Stimulated activated CD8-positive, alpha-beta memory T cell treated with anti-CD3 and anti-CD28 coated beads, Interleukin-7, amount 100 ng/mL, for 48 hours (primary cell): ENCODE data around the gene SAPCD2.

Experiments used
- DNase-seq, 2 donors: peaks; one replicate each; pipeline ENCODE4 v3.0.0-alpha.2; 2020; ENCODE audit warnings: low read depth in 1 of 2; ENCODE audit errors: extremely low read depth in 1 of 2

The SAPCD2 gene

DNA sequence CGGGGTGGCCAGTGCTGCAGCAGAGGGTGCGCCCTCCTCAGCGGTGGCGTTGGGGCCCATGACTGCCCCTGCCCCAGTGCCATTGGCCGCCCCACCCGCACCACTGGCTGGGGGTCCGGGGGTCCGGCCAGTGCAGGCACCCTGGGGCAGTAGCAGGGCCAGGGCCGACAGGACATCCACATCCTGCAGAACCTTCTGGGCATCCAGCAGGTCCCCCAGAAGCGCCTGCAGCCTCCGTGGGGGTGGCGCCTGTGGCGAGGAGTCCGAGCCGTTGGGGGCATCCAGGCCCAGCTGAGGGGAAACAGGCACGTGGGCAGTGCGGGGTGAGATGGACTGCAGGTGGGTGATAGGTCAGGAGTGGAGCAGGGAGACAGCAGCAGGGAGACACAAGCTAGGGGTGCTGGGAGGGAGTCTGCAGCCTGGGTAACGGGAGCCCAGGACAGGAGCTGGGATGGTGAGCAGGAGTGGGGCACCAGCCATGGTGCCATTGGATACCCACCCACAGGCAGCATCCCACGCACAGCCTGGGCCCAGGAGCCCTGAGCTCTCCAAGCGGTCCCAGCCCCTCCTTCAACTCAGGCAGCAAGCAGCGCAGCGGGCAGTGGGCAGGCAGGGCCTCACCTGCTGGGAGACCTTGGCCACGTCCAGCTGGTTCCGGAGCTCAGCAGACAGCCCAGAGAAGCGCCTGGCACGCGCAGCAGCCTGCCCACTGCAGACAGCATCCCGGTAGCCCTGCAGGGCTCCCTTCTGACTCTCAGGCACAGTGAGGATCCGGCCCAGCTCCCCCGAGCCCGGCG is 49.4 kb downstream of the SAPCD2 start:
- no peak for DNase-seq

- no peak for DNase-seq
Measured at GRCh38 chr9:137019891-137020683, 50.3 kb downstream of the SAPCD2 start.

- DNase-seq: no peak
Measured at GRCh38 chr9:137018761-137019559, 51.4 kb downstream of the SAPCD2 start.

DNA sequence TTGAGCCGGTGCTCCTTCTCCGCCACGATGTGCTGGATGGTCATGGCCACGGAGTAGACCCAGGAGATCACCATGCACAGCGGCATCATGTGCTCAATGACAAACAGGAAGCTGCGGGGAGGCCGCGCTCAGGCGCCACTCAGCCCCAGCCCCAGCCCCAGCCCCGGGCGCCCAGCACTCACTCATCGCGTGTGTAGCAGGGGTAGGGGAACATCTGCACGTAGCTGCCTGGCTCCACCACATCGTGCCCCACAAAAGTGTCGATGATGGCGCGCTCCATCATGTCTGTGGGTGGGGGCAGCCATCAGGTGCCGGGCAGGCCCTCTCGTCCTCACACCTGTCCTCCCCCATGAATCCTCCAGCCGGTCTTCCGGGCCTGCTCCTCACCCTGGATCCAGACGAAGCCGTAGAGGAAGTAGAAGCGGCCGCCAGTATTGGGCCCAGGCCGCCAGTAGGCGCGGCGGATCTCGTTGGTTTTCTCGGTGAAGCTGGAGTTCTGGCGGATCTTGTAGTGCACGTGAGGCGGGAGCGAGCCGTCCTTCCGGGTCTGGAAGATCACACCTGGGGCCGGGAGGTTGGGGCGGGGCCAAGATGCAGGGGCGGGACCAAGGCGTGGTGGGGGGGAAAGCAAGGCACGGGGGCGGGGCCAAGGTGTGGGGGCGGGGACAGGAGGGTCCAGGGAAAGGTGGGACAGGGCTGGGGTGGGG is 52.4 kb downstream of the SAPCD2 start:
- no peak for DNase-seq

- no peak for DNase-seq
Measured at GRCh38 chr9:137017071-137017470, 53.3 kb downstream of the SAPCD2 start.

DNA sequence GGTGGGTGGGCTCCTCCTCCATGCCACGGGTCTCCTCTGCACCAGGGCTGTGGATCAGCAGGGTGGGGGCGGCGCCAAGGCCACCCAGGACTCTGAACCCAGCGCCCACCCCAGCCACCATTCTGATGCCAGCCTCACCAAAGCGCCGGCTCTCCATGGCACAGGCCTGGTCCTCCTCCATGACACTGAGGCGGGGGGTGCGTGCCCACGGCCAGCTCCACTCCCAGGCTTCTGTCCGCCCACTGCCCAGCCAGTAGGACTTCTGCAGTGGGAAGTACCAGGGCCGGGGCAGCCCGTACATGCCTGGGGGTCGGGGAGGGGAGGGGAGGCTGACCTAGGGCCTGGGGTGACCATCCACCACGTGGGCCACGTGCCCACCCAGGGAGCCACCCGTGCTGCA is 53.9 kb downstream of the SAPCD2 start:
- no peak for DNase-seq

DNA sequence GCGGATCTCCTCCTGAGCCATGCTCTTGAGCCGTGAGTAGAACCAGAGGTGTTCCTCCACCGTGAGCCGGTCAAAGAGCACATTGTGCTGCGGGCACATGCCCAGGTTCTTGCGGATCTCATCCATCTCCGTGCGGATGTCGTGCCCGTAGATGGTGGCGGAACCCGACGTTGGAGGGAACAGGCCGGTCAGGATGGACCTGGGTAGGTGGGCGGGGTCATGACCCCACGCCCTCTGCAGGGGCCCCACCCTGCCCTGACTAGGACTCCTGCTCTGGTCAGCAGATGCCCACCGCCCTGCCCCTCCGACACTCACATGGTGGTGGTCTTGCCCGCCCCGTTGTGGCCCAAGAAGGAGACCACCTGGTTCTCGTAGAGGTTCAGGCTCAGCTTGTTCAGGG is 54.4 kb downstream of the SAPCD2 start:
- no peak for DNase-seq

GRCh38 chr9:137015540-137015930 is 54.8 kb downstream of the SAPCD2 start:
- DNase-seq: no peak

DNA sequence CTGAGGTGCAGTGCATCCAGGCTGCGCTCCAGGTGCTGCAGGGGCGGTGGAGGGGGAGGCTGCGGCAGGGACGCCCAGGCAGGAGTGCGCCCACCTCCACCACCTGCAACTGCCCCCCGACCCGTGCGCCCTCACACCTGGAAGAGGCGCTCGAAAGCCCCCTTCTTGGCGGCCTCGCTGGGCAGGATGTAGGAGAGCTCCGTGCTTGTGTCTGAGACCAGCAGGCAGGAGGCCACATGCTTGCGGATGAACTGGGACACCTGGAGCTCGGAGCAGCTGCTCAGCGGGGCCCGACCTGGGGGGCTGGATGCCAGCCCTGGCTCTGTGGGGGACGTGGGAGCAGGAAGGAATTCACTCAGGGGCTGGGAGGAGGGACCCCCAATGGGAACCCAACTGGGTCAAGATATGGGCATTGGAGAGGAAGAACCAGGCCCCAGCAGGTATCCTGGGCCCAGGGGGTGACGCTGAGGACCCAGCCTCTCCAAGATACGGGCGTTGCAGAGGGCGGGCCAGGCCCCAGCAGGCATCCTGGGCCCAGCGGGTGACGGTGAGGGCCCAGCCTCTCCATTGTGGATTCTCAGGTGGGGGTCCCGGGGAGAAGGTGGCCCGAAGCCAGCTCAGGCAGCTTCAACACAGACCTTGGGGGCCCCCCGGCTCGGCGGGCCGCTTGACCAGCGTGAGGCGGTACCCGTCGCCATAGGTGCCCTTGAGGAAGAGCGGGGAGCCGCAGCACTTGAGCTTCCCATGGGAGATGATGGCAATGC is 55.4 kb downstream of the SAPCD2 start:
- no peak for DNase-seq

DNA sequence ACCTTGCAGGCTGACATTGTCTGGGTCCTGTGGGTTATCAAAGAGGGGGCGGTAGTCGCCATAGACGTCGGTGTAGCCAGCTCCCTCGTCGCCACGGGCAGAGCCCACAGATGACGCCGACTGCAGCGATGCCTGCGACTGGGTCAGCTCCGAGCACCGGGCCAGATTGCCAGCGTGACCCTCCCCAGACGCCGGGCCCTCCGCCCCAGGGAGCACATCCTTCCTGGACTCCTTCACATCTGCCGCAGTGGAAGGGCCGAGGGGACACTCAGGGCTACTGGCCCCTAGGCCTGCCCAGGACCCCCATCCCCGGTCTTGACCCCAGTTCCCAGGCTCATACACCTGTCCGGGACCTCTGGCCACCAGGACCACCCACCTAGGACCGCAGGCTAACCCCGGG is 56.2 kb downstream of the SAPCD2 start:
- no peak for DNase-seq

- DNase-seq: no peak
Measured at GRCh38 chr9:137013571-137013940, 56.8 kb downstream of the SAPCD2 start.

DNA sequence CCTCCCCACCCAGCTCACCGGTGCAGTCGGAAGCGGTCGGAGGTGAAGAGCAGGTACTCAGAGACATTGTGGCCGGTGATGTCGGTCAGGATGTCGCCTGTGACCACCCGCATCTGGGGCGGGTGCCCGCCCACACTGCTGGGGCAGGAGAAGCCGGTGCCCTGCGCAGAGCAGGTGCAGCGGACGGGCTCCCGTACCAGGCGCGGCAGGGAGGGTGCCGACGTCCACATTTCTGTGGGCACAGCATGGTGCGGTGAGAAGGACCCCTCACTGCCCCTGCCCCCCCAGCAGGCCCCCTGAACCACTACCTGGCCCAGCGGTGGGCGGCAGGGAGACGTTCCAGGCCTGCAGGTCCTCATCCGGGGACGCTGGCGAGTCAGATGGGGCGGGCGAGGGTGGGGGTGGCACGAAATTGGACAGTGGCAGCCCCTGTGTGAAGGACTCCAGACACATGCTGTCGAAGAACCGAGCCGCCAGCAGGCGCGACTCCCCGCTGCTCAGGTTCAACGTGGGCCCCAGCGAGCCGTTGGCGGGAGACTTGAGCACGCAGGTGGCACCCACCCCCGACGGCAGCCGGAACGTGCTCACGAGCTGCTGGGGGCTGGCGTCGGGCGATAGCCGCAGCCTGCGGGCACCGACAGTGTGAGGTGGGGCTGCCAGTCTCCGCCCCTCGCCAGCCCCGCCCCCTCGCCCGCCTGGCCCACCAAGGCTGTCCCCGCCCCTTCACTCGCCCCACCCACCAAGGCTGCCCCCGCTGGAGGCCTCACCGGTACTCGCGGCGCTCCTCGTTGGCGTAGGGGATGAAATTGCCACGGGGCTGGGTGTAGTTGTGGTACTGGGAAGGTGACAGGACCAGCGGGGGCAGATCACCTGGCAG is 57.4 kb downstream of the SAPCD2 start:
- no peak for DNase-seq
